Stimulated activated CD4-positive, alpha-beta T cell treated with anti-CD3 and anti-CD28 coated beads, Interleukin-1b, Interleukin-23, amount 100 ng/mL, for 48 hours (primary cell): ENCODE measurements around the gene SPDL1.

Experiments
- DNase-seq: peaks from one replicate; pipeline ENCODE4 v3.0.0-alpha.2; 2020

SPDL1 gene

DNA sequence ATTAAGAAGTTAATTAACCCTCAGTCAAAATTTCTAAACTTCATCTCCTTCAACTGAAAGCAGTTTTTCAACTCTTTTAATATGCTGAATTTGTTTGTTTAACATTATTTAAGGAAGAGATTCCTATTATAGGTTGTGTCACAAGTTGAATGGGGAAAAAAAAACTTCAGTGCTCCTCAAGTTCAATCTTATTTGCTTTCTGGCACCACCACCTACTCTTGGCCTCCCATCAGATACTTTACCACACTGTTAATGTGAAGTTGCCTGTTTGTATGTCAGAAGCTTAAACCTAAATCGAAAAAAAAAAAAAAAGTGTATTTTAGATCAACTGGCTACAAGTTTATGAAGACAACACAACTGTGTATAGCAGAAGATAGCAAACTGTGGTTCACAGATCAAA is 49.4 kb downstream of the SPDL1 start:
- no peak for DNase-seq

DNA sequence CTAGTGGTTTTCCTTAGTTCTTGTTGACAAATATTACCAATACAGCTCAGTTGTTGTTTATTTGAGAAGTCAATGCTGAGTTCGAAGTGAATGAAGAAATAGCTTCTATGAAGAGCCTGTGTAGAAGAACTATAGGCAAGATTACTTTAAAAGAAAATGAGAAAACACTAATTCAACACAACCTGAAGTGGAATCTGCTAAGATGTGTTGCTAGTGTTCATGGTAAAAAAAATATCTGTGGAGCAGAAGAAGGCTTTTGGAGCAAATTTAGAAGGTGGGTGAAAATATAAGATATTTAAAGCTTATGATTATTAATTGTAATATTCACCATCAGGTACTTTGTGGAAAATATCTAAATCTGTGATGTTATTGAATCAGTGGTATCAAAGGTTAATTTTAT is 51.0 kb downstream of the SPDL1 start:
- no peak for DNase-seq

DNA sequence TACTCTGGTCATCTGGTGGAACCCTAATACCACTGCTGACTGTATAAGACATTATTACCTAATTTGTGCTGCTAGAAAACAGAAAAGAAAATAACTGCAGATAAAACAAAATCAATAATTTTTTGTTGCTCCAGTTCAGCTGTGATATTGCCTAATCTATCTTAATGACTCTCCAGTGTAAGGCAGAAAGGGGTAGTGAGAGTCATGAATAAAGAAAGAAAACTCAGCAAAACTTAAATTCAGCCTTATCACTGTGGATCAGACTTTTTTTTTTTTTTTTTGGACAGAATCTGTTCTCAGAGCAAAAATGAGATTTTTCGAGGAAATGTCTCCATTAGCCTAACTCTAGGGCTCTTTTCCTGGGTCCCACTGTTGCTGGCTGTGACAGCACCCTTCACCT is 52.4 kb downstream of the SPDL1 start:
- no peak for DNase-seq

DNA sequence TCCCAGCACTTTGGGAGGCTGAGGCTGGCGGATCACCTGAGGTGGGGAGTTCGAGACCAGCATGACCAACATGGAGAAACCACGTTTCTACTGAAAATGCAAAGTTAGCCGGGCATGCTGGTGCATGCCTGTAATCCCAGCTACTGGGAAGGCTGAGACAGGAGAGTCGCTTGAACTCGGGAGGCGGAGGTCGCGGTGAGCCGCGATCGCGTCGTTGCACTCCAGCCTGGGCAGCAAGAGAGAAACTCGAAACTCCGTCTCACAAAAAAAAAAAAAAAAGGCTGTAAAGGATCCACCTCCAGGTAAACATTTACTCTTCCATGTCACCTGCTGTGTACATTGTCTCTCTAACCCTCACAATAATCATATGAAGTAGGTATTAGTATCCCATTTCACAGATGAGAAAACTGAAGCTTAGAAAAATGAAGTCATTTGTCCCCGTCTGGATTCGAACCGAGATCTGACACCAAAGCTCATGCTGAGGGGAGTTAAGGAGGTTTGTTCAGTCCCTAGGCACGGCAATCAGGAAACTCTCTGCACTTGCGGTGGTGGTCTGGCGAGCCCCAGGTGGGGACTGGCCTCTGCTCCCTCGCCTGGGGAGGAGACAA is 53.0 kb downstream of the SPDL1 start:
- DNase-seq = no peak

DNA sequence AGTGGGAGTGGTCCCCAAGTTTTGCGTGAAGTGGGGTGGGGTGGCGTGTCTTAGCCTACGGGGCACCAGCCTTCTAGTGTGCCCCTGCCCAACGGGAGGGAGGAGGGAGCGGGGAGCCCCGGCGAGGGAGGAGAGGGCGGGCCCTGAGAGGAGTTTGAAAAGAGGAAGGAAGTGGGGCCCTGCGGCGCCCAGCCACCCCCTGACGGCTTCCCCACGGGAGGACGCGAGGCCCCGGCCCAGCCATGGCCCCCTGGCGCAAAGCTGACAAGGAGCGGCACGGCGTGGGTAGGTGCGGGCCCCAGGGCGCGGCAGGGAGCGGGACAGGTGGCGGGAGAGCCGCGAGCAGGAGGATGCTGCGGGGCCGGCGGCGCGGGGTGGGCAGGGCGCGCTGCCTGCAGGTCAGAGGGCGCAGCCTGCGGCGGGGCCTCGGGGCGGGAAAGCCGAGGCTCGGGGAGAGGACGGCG is 53.5 kb downstream of the SPDL1 start, which contains the start of gene DOCK2:
TSS of gene DOCK2 (plus strand) at position 191 of the 464 bp plus-strand sequence. CDS start at position 243, 52 bp downstream.
- peak; percentile 75 for DNase-seq

DNA sequence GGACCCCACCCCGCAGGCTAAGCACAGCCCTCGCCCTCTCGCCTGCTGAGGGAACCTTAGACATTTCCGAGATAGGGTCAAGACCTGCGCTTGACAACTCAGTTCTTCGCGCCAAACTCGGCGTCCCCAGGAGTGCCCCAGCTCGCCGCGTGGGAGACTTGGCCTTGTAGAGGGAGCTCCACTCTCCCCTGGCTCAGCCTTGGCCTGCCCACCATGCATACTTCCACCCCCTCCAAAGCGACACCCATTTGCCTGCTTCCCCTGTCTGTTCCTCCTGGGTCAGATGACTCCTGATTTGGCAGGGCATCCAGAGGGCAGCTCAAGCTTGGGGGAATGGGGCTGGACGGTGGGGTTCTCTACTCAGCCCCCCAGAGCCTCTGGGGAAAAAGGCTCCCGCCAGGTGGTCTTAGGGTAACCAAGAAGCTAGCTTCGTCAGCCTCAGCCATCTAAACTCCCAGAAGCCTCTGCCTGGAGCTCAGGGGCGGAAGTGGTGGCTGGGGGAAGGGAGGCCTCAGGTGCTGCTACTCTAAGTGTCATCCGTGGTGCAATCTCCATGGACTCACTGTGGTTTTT is 54.1 kb downstream of the SPDL1 start:
- peak; percentile 79 for DNase-seq

DNA sequence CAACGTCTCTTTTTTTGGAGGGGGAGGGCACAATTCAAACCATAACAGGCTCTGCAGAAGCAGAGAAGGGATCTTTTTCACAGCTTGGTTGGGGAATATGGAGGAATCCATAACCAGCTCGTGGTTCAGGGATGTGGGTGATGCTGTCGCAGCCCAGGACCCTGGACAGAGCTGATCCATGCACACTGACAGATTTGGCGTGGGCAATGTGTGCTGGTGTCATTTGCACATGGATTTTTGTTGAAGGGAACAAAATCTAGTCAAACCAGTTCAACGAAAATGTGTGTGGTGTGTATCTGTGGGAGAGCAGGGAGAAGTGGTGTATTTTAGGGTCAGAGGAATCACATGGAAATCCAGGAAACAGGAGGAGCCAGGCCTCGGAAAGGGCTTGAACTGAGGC is 57.7 kb downstream of the SPDL1 start:
- no peak for DNase-seq

DNA sequence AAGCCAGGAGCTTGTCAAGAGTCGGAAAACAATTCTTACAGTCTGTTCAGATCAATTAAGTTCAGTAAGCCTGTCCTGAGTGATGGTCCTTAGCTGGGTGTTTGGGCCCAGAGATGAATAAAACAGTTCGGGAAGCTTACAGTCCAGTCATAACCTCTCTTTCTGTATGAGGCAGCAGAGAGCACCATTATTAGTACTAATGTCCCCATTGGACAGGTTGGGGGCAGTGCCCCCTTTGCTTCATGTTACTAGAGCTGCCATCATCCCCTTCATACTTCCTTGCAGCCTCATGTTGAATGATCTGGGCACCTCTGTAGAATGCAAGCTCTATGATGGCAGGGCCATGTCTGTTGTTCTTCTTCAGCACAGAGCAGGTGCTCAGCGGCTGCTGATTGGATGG is 63.3 kb downstream of the SPDL1 start:
- no peak for DNase-seq

DNA sequence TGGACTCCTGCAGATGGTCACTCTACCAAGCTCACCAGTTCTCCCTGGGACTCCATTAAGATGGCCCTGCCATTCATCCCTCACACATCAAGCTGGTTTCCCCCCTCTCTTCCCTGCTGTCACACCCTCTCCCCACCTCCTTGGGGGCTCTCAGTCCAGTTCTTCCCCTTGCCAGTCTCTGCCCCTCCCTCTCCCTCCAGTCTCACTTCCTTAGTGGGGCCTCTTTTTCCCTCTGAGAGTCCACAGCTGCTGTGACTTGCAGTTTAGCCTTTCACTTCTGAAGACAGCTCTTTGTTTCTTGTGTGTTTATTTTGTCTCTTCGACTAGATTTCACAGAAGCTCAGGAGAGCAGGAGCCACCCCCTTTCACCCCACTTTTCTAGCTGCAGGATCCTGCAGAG is 64.0 kb downstream of the SPDL1 start:
- no peak for DNase-seq

DNA sequence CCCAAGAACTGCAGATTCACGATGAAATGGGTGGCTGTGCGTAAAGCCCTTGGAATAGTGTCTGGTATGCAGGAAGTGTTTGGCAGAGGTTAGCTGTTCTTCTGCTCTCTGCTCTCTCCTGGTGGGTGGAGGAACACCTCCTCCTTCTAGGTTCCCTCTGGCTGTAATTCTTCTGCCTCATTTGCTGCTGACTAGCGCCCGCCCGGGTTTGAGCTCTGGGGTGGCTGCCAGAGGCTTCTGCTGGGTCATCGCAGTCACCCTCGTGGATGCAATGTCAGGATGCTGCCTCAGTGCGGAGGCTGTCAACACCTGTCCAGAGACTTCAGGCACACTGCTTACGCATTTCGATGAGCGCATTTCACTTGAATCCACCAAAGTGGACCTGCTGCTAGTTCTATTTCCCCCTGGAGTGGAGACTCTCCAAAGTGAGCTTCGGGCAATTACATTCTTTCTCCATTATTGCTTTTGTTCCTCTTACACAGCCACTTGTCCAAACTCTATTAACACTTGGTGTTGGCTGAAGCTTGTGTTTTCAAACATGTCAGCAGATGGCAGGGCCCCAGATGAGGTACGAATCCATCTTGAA is 65.2 kb downstream of the SPDL1 start:
- no peak for DNase-seq

DNA sequence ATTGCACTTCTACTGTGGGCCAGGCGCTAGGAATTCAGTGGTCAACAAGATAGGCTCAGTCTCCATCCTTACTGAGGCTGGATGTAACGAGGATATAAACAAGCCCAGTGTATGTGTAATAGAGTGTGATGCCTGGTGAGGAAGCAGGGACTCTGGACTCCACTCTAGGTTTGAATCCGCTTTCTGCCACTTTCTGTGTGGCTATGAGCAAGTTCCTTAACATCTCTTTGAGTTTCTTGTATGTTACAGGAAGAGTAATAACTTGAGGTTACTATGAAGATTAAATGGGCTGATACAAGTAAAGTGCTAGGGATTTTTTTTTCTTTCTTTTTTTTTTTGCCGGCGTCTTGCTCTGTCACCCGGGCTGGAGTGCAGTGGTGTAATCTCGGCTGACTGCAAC is 65.9 kb downstream of the SPDL1 start:
- peak; percentile 49 for DNase-seq

DNA sequence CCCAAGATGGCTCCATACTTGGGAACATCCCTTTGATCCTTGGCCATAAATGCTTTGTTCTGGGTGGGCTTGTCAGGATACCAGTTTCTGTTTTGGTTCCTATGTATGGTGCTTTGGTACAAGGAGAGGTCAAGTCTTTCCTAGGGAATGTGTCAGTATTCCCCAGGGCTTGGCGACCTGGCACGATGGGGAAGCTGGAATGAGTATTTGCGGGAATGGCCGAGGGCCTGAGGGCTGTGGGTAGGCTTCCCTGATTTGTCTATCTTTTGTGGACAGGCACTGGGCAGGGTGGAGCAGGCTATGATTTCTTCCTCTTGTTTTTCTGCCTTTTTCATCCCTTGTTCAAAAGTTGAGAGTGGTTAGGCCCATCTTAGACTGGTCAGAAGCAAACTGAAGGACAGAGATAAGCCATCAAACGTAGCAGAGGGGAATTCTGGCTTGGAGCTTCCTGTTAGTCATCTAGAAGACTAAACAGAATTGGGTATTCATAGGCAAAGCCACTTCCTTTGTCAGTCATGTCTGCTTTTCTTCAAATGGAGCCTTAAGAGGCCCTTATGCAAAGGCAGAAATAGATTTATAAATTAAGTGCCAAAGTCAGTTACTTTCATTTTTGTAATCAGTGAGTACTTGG is 67.2 kb downstream of the SPDL1 start:
- no peak for DNase-seq

DNA sequence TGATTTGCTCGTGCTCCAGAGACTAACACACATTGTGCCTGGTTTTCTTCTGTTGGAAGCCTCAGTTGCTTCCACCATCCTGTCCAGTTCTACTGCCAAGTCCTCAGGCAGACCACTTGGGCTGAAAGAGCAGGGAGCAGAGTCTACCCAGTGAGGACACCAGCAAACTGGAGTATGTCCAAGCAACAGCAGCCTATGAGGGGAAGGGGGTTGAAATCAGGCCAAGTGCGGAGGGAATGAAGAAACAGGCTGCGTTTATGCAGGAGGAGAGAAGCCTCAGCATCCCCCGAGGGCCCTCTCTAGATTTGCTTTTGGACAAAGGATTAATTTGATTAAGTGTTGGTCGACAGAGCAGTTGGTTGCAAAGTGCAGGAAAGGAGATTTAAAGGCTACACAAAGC is 68.0 kb downstream of the SPDL1 start:
- no peak for DNase-seq

DNA sequence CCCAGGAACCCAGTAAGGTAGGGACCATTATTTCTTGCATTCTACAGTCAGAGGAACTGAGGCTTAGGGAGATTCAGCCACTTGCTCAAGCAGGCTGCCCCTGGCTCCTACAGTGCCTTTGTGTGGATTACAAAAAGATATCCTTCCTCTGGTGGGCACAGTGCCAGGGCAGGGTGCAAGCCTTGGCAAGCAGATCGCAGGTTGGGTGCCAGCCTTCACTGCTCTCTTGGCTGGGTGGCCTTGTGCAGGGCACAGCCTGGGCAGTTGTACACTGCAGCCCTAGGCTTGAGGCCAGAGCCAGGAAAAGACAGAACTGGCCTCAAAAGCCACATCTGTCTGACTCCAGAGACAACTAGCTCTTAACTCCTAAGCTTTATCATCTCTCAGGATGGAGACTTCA is 68.5 kb downstream of the SPDL1 start:
- DNase-seq = no peak

DNA sequence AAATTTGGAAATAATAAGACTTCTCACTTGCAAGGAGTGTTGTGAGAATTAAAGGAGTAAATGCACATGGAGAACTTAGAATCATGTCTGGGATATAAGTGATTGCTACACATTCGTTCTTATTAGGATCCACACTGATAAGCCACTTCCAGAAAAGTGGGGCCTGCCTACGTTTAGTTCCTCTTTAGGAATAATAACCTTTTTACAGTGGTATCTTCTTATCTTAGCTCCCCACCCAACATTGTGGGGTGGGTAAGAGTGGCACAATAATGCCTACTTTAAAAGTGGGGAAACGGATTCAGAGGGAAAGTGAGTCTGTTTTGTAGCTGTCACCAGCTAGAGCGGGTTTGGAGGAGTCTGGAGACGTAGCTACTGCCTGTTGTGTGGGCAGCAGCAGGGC is 69.5 kb downstream of the SPDL1 start:
- no peak for DNase-seq
